GM19328 (cell line): Measurements from ENCODE around the gene SRSF12.
"Not testable (repeated sequence)": the region's sequence is repeated elsewhere in the genome, so short reads cannot be mapped to it uniquely, and the experiment has no call there.

ENCODE experiments used
- ATAC-seq: cut with Tn5 transposase; IDR thresholded peaks from one replicate; pipeline ENCODE4 v1.9.1; 2021; ENCODE audit warnings: mild to moderate bottlenecking, moderate library complexity; ENCODE audit not compliant: unreplicated experiment

SRSF12 gene

DNA sequence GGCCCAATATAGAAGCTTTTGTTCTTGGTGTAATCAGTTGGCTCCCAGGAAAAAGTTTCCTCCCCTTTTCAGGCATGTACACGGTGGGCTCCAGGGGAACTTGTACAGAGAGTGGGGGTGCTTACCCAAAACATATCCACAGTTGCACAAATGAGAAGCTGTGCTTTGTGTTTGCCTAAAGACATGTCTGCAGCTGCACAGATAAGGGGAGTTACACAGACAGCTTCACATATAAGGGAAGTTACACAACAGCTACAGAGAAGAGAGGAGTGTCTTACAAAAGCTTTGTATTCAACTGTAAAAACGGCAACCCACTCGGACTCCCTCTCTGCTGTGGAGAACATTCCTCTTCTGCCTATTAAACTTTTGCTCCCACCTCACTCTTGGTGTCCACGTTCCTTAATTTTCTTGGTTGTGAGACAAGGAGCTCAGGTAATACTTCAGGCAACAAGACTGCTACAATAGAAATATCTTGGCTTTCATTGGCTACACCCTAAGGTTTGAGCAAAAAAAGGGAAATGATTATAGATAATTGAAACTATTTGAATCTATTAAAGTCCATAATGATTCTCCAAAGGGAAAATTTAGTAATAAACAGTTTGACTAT is 44.8 kb downstream of the SRSF12 start:
- no peak for ATAC-seq

GRCh38 chr6:89071036-89071435 is 46.8 kb downstream of the SRSF12 start:
- no peak for ATAC-seq

DNA sequence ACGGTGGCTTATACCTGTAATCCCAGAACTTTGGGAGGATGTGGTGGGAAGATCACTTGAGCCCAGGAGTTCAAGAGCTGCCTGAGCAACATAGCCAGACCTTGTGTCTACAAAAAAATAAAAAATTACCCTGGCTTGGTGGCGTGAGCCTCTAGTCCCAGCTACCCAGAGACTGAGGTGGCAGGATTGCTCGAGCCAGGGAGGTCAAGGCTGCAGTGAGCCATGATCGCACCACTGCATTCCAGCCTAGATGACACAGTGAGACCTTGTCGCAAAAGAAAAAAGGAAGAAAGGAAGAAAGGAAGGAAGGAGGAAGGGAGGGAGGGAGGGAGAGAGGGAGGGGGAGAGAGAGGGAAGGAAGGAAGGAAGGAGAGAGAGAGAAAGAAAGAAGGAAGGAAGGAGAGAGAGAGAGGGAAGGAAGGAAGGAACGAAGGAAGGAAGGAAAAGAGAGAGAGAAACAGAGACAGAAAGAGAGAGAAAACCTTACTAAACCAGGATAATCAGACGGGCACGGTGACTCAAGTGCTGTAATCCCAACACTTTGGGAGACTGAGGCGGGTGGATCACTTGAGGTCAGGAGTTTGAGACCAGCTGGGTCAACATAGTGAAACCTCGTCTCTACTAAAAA is 48.2 kb downstream of the SRSF12 start:
- ATAC-seq: no peak

DNA sequence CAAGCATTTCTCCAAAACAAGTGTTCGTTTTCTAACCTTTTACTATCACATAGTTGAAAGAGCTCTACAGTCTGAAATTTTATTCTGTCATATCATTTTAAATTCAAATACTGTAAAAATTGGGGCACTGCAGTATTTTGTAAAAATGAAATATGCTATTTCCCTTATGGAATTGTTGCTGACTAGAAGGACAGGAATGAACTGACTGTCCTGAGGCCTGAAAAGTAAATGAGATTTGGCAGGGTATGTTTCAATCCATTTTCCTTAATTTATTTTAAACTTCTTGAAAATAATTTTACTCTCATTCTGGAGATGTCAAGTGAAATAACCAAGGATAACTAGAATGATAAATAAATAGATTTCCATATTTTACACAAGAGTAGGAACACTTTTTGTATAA is 49.2 kb downstream of the SRSF12 start:
- no peak for ATAC-seq

DNA sequence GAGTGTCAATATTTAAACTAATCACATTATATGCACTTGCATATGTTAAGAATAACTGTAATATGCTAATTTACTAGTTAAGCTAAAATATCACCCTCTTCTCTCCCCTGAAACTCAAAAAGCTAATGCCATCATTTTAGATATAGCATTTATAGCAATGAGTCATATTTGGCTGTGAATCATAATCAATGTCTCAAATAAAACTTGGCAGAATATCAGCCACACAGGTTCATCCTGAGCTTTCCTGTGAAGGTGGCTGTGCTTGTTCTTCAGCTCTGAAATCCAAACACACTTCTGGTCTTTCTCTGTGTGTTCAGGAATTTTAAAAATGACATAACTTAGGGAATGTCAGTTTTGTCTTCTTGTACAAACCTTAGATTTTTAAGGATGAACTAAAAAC is 50.1 kb downstream of the SRSF12 start:
- no peak for ATAC-seq

DNA sequence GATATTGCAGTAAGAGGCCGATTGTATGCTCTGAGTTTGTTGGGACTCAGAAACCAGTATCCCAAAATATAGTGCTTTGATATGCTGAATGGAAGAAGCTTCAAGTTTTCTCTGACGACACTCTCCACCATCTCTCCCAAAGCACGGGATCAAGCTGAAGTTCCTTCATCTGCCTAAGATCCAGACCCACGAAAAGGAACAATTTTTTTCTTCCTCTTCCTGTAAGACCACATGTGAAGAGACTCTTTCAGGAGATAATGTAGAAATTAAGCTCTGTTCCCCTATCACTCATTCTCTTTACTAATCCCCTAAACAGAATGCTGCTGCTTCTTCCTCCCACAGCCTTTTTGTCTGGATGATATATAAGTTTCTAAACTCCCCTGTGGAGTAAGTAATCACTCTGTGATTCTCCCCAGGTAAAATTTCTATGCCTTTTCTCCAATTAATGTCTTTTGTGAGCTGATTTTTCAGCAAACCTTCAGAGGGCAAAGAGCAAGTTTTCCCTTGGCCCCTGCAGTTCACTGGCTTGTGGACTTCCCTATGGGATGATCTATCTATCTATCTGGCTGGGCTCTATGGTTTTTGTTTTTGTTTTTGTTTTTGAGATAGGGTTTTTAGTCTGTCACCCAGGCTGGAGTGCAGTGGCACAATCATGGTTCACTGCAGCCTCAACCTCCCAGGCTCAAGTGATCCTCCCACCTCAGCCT is 50.8 kb downstream of the SRSF12 start:
- ATAC-seq: no peak

- ATAC-seq: not testable (repeated sequence)
Measured at GRCh38 chr6:89066121-89066520, 51.8 kb downstream of the SRSF12 start.

GRCh38 chr6:89064931-89065330 is 52.9 kb downstream of the SRSF12 start:
- ATAC-seq: not testable (repeated sequence)

DNA sequence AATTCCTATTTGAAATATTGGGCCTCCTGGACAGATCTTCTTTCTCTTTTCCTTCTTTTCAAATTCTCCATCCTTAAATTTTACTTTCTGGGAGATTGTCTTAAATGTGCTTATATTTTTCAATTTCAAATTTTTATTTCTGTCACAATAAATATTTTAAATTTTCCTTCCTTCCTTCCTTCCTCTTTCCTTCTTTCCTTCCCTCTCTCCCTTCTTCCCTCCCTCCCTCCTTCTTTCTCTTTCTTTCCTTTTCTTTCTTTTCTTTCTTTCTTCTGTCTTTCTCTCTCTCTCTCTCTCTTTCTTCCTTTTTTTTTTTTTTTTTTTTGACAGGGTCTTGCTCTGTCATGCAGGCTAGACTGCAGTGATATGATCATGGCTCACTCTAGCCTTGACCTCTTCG is 54.0 kb downstream of the SRSF12 start:
- no peak for ATAC-seq

DNA sequence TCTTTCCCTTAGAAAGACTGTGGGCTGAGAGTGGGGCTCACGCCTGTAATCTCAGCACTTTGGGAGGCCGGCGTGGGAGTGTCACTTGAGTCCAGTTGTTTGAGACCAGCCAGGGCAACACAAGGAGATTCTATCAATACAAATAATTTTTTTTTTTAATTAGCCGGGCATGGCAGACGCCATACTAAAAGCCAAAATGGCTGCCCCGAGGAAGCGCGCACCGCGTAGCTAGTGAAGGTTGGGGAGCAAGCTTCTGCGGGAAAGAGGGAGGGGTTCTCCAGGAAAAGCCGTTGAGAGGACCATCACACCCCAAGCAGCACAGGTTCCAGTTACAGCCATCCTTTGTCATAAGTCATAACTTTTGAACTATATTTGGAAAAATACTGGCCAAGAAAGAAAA is 58.6 kb downstream of the SRSF12 start:
- no peak for ATAC-seq

- ATAC-seq: no peak
Measured at GRCh38 chr6:89058627-89059026, 59.2 kb downstream of the SRSF12 start.

DNA sequence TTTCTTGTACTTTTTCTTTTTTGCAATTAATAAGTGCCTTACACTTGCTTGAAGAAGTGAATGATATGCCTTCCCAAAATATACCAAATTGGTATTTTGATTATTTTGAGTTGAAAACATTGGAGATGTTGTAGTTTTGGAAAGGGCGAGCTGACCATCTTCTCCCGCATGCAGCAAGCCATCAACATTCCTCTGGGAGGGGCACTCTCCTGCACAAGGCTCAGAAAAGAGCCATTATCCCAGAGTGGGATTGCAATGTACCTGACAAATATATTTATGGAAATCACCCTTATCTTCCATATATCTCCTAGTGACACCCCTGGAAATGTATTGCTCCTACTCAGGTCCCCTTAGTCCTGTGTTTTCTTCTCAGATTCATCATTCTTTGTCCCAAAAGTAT is 60.1 kb downstream of the SRSF12 start:
- ATAC-seq: no peak

DNA sequence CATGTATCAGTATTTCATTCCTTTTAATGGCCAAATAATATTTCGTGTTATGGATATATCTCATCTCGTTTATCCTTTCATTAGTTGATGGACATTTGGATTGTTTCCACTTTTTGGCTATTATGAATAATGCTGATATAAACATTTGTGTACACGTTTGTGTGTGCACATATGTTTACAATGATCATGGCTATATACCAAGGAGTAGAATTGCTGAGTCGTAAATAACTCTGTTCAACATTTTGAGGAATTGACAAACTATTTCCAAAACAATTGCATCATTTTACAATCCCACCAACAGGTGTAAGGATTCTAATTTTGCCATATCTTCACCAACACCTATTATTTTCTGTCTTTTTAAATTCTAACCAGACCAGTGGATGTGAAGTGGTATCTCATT is 63.7 kb downstream of the SRSF12 start:
- no peak for ATAC-seq

GRCh38 chr6:89051676-89052075 is 66.2 kb downstream of the SRSF12 start:
- ATAC-seq: no peak

DNA sequence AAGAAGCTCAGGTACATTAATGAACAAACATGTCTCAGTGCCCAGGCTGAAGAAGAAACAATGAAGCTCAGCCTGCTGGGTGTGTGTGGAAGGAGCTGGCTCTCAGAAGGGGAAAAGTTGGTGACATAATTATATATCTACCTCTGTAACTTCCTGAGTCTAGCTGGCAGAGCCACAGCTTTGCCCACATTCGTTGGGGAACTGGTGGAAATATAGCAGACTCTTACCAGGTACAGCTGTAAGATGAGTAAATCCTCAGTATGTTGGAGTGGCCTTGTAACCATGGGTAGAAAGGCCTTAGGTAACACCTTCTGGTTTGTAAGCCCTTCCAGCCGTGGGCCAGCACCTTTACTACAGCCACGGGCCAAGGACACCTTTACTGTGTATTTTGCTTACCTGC is 67.2 kb downstream of the SRSF12 start:
- ATAC-seq: no peak

DNA sequence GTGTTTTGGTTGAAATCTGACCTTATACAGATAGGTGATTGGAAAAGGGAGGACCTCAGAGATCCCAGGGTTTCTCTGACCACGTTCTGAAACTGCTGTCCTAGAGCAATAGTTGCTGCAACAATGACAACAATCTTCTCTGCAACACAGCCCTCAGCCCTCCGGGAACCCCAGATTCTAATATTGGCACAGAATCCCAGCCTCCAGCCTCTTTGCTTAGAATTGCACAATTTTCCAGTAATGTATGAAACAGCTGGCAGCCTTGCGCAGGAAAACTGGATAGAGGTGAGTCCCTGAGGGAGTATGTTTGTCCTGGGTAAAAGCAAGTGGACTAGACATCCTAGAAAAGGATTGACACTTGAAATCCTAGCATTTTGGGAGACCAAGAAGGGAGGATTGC is 67.7 kb downstream of the SRSF12 start:
- ATAC-seq: no peak

GRCh38 chr6:89048985-89049384 is 68.9 kb downstream of the SRSF12 start:
- no peak for ATAC-seq

DNA sequence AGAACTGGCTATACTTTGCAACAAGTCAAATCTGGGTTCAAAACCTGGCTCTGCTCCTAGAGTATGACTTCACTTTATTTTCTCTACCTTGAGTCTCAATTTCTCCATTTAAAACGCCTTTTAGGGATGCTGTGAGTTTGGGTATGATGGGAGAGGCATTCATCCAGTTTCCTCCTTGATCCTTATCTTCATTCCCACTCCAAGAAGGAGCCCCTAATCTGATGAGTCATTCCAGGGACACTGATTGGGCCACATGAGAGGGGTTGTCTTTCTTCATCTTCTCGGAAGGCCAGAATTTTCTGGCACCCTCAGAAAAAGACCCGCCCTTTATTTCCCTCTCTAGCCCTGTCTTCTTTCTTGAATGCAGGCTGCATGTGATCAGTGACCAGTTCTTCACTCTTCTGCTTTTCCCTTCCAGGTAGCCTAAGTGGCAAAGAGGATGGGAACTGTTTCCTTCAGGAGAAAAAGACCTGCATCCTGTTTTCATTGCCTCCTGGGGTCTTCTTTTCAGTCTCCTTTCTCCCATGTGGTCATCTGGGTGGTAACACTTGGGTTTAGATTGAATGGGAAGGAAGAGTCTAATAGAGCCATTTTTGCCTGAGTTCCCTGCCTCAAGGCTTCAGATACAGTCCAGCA is 69.5 kb downstream of the SRSF12 start:
- ATAC-seq: no peak

- no peak for ATAC-seq
Measured at GRCh38 chr6:89047473-89047872, 70.4 kb downstream of the SRSF12 start.
